Osteocyte (in vitro differentiated cells): ENCODE results near the gene ALDOA. TPM values are rescaled to one million over a fixed set of nuclear protein-coding genes. Genes with fewer than 3 reads are reported as not detected.

Experiments used
- DNase-seq: peaks from one replicate; pipeline ENCODE4 v3.0.0; 2021; ENCODE audit warnings: mixed read lengths; ENCODE audit not compliant: unreplicated experiment; ENCODE audit errors: extremely low spot score
- H3K27ac Mint-ChIP-seq: one replicate; pipeline ENCODE4 v1.8.0; 2021; ENCODE audit warnings: mild to moderate bottlenecking, mixed read lengths; ENCODE audit not compliant: unreplicated experiment
- H3K27me3 Mint-ChIP-seq: one replicate; pipeline ENCODE4 v1.8.0; 2021; ENCODE audit warnings: mixed read lengths; ENCODE audit not compliant: unreplicated experiment
- H3K36me3 Mint-ChIP-seq: one replicate; pipeline ENCODE4 v1.8.0; 2021; ENCODE audit warnings: mixed read lengths; ENCODE audit not compliant: unreplicated experiment
- H3K4me1 Mint-ChIP-seq: one replicate; pipeline ENCODE4 v1.8.0; 2021; ENCODE audit warnings: mixed read lengths; ENCODE audit not compliant: unreplicated experiment
- H3K4me3 Mint-ChIP-seq: one replicate; pipeline ENCODE4 v1.8.0; 2021; ENCODE audit warnings: mild to moderate bottlenecking, moderate library complexity, mixed read lengths; ENCODE audit not compliant: unreplicated experiment
- H3K9me3 Mint-ChIP-seq: one replicate; pipeline ENCODE4 v1.8.0; 2021; ENCODE audit warnings: mixed read lengths; ENCODE audit not compliant: unreplicated experiment
- CTCF ChIP-seq: fragments of 200-600 bp; sonication (generic); IDR thresholded peaks from 2 replicates; pipeline ENCODE4 v1.5.0; 2021; ENCODE audit warnings: antibody characterized with exemption, mild to moderate bottlenecking, moderate library complexity
- total RNA-seq: library from RNA; stranded (reverse); gene quantifications from 2 replicates; pipeline ENCODE4 v1.2.1, GENCODE V29; 2021

ALDOA gene
- total RNA-seq, 1 donor from 2014 or later, result 765 TPM

GRCh38 chr16:30041841-30042240 lies 23.7 kb upstream of the ALDOA start:
- DNase-seq, result no peak
- H3K9me3 Mint-ChIP-seq, result no peaks in the 10 kb centered on the region

GRCh38 chr16:30046178-30046577 lies 19.4 kb upstream of the ALDOA start:
- H3K9me3 Mint-ChIP-seq, result no peaks in the 10 kb centered on the region
- no peaks in the 10 kb centered on the region for H3K27me3 Mint-ChIP-seq
- no peaks in the 10 kb centered on the region for H3K36me3 Mint-ChIP-seq
- H3K4me1 Mint-ChIP-seq, result no peaks in the 10 kb centered on the region
- no peak for TF ChIP-seq CTCF
- no peak overlapping the region for H3K4me3 Mint-ChIP-seq
- DNase-seq, result no peak
- no peak overlapping the region for H3K27ac Mint-ChIP-seq

More at GRCh38 chr16:30041841-30042240, 23.7 kb upstream of the ALDOA start:
- no peaks in the 10 kb centered on the region for H3K4me1 Mint-ChIP-seq
- H3K27ac Mint-ChIP-seq, result no peak overlapping the region
- peaks cover 8% of the 10 kb centered on the region for H3K27me3 Mint-ChIP-seq
- no peaks in the 10 kb centered on the region for H3K36me3 Mint-ChIP-seq
- H3K4me3 Mint-ChIP-seq, result no peak overlapping the region
- peak; percentile 62 for TF ChIP-seq CTCF

GRCh38 chr16:30046588-30046987 lies 19.0 kb upstream of the ALDOA start:
- no peak overlapping the region for H3K4me3 Mint-ChIP-seq
- DNase-seq, result no peak
- no peak for TF ChIP-seq CTCF
- no peak overlapping the region for H3K27ac Mint-ChIP-seq
- H3K4me1 Mint-ChIP-seq, result peaks cover 2% of the 10 kb centered on the region
- H3K27me3 Mint-ChIP-seq, result no peaks in the 10 kb centered on the region
- H3K9me3 Mint-ChIP-seq, result no peaks in the 10 kb centered on the region
- no peaks in the 10 kb centered on the region for H3K36me3 Mint-ChIP-seq

- no peak for DNase-seq
- H3K27ac Mint-ChIP-seq, result no peak overlapping the region
- no peaks in the 10 kb centered on the region for H3K36me3 Mint-ChIP-seq
- H3K27me3 Mint-ChIP-seq, result no peaks in the 10 kb centered on the region
- no peak overlapping the region for H3K4me3 Mint-ChIP-seq
- TF ChIP-seq CTCF, result no peak
- no peaks in the 10 kb centered on the region for H3K9me3 Mint-ChIP-seq
- H3K4me1 Mint-ChIP-seq, result peaks cover 17% of the 10 kb centered on the region
These were observed 15.7 kb upstream of the ALDOA start for GRCh38 chr16:30049871-30050270.

- H3K4me3 Mint-ChIP-seq, result peak overlapping the region; percentile 40
- DNase-seq, result no peak
- no peaks in the 10 kb centered on the region for H3K36me3 Mint-ChIP-seq
- H3K9me3 Mint-ChIP-seq, result no peaks in the 10 kb centered on the region
- no peaks in the 10 kb centered on the region for H3K27me3 Mint-ChIP-seq
- TF ChIP-seq CTCF, result no peak
- H3K4me1 Mint-ChIP-seq, result peaks cover 17% of the 10 kb centered on the region
- no peak overlapping the region for H3K27ac Mint-ChIP-seq
These were observed 14.0 kb upstream of the ALDOA start for GRCh38 chr16:30051518-30051917.
